ENCODE measurements around the gene MYO5A.

MYO5A gene

DNA sequence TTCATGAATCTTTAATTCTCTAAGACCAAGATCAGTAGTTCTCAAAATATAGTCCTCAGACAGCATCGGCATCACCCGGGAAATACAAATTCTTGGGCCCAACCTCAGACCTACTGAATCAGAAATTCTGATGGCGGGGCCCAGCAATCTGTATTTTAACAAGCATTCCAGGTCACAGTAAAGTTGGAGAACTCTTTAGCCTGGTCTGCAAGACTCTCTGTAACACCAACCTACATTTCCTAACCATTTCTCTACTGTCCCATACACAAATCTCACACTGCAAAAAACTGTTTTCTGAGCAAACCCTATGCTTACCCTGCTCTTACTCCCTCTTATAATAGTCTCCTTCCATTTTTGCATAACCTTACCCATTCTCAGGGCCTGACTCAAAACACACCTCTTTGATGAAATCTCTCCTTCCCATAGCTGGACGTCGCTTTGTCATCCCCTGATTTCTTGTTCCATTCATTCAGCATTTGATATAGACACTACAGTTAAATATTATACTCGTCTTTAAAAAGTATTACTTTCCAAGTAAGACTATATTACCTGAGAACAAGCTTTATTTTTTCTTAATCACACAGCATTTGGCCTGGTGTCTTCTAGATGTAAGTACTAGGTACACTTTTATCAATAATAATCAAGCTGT lies 149.8 kb downstream of the MYO5A start:
- ATAC-seq = no peak
- TF ChIP-seq ZNF8 (CRISPR knock-in tag; IDR thresholded peaks at IDR 0.05) (no peak), TCF4 (CRISPR knock-in tag; IDR thresholded peaks at IDR 0.05; ENCODE audit: borderline replicate concordance) (no peak), PATZ1 (CRISPR knock-in tag; IDR thresholded peaks at IDR 0.05; ENCODE audit: borderline replicate concordance) (no peak), CSDC2 (CRISPR knock-in tag; IDR thresholded peaks at IDR 0.05) (no peak), POU6F1 (CRISPR knock-in tag; IDR thresholded peaks at IDR 0.05; ENCODE audit: borderline replicate concordance, low read depth) (no peak), BACH2 (CRISPR knock-in tag; IDR thresholded peaks at IDR 0.05; ENCODE audit: borderline replicate concordance) (no peak), ZNF70 (CRISPR knock-in tag; IDR thresholded peaks at IDR 0.05) (no peak), TOX (CRISPR knock-in tag; IDR thresholded peaks at IDR 0.05; ENCODE audit: borderline replicate concordance) (no peak), ISL1 (CRISPR knock-in tag; IDR thresholded peaks at IDR 0.05) (no peak), ZFP3 (CRISPR knock-in tag; IDR thresholded peaks at IDR 0.05) (no peak), ZFP30 (CRISPR knock-in tag; IDR thresholded peaks at IDR 0.05) (no peak), ARNTL (CRISPR knock-in tag; IDR thresholded peaks at IDR 0.05; ENCODE audit: borderline replicate concordance, low read depth) (no peak), SNAI2 (CRISPR knock-in tag; IDR thresholded peaks at IDR 0.05) (no peak), ZC3H10 (CRISPR knock-in tag; IDR thresholded peaks at IDR 0.05) (no peak), CREB5 (CRISPR knock-in tag; IDR thresholded peaks at IDR 0.05; ENCODE audit: low read depth) (no peak), OSR1 (CRISPR knock-in tag; IDR thresholded peaks at IDR 0.05) (no peak), ESRRG (CRISPR knock-in tag; IDR thresholded peaks at IDR 0.05) (no peak)
- TF ChIP-seq, protein P1, sequence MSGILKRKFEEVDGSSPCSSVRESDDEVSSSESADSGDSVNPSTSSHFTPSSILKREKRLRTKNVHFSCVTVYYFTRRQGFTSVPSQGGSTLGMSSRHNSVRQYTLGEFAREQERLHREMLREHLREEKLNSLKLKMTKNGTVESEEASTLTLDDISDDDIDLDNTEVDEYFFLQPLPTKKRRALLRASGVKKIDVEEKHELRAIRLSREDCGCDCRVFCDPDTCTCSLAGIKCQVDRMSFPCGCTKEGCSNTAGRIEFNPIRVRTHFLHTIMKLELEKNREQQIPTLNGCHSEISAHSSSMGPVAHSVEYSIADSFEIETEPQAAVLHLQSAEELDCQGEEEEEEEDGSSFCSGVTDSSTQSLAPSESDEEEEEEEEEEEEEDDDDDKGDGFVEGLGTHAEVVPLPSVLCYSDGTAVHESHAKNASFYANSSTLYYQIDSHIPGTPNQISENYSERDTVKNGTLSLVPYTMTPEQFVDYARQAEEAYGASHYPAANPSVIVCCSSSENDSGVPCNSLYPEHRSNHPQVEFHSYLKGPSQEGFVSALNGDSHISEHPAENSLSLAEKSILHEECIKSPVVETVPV (CRISPR knock-in tag; IDR thresholded peaks at IDR 0.05) = no peak
- TF ChIP-seq, protein P2, sequence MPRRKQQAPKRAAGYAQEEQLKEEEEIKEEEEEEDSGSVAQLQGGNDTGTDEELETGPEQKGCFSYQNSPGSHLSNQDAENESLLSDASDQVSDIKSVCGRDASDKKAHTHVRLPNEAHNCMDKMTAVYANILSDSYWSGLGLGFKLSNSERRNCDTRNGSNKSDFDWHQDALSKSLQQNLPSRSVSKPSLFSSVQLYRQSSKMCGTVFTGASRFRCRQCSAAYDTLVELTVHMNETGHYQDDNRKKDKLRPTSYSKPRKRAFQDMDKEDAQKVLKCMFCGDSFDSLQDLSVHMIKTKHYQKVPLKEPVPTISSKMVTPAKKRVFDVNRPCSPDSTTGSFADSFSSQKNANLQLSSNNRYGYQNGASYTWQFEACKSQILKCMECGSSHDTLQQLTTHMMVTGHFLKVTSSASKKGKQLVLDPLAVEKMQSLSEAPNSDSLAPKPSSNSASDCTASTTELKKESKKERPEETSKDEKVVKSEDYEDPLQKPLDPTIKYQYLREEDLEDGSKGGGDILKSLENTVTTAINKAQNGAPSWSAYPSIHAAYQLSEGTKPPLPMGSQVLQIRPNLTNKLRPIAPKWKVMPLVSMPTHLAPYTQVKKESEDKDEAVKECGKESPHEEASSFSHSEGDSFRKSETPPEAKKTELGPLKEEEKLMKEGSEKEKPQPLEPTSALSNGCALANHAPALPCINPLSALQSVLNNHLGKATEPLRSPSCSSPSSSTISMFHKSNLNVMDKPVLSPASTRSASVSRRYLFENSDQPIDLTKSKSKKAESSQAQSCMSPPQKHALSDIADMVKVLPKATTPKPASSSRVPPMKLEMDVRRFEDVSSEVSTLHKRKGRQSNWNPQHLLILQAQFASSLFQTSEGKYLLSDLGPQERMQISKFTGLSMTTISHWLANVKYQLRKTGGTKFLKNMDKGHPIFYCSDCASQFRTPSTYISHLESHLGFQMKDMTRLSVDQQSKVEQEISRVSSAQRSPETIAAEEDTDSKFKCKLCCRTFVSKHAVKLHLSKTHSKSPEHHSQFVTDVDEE (CRISPR knock-in tag; IDR thresholded peaks at IDR 0.05) = no peak

DNA sequence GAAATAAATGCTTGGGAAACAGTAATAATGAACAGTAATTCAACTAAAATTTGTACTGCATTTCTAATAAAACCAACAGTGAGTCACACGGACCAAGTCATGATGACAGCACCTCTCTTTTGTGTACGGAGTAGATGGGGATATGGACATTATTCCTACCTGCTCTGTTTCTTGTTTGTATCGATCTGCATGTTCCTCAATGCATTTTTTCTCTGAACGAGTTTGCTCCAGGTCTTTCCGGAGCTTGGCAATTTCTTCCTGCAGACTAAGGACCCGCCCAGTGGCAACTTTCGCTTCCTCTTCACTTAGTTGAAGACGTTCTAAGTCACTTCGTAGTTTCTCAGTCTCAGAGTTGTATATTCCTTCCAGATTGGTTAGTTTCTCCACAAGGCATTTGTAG lies 158.7 kb downstream of the MYO5A start:
- no peak for TF ChIP-seq TOX (CRISPR knock-in tag; IDR thresholded peaks at IDR 0.05; ENCODE audit: borderline replicate concordance)
- no peak for TF ChIP-seq ZFP30 (CRISPR knock-in tag; IDR thresholded peaks at IDR 0.05)
- TF ChIP-seq GLIS3 (CRISPR knock-in tag; IDR thresholded peaks at IDR 0.05) = no peak
- no peak for TF ChIP-seq ZC3H10 (CRISPR knock-in tag; IDR thresholded peaks at IDR 0.05)
- ATAC-seq = no peak

GRCh38 chr15:52369455-52369854 lies 159.2 kb downstream of the MYO5A start:
- no peak for ATAC-seq
- TF ChIP-seq TOX (CRISPR knock-in tag; IDR thresholded peaks at IDR 0.05; ENCODE audit: borderline replicate concordance) (no peak), CREB5 (CRISPR knock-in tag; IDR thresholded peaks at IDR 0.05; ENCODE audit: low read depth) (no peak), CSDC2 (CRISPR knock-in tag; IDR thresholded peaks at IDR 0.05) (no peak), ESRRG (CRISPR knock-in tag; IDR thresholded peaks at IDR 0.05) (no peak), OSR1 (CRISPR knock-in tag; IDR thresholded peaks at IDR 0.05) (no peak), ZFP3 (CRISPR knock-in tag; IDR thresholded peaks at IDR 0.05) (no peak), ARNTL (CRISPR knock-in tag; IDR thresholded peaks at IDR 0.05; ENCODE audit: borderline replicate concordance, low read depth) (no peak), ZC3H10 (CRISPR knock-in tag; IDR thresholded peaks at IDR 0.05) (no peak), PPARA (CRISPR knock-in tag; IDR thresholded peaks at IDR 0.05; ENCODE audit: borderline replicate concordance) (no peak), ZFP30 (CRISPR knock-in tag; IDR thresholded peaks at IDR 0.05) (no peak)
- TF ChIP-seq, protein P2 (CRISPR knock-in tag; IDR thresholded peaks at IDR 0.05) = no peak
- TF ChIP-seq, protein P1 (CRISPR knock-in tag; IDR thresholded peaks at IDR 0.05) = no peak
